Activated naive CD4-positive, alpha-beta T cell treated with anti-CD3 and anti-CD28 coated beads, Interleukin-2, amount 50 U/mL, for 24 hours (primary cell): ENCODE measurements around the gene KBTBD12.

Source experiments
- H3K27ac Mint-ChIP-seq: one replicate; pipeline ENCODE4 v1.8.0; 2021; ENCODE audit warnings: mild to moderate bottlenecking, mixed read lengths
- H3K27me3 Mint-ChIP-seq: one replicate; pipeline ENCODE4 v1.8.0; 2021; ENCODE audit warnings: mixed read lengths
- H3K36me3 Mint-ChIP-seq: one replicate; pipeline ENCODE4 v1.8.0; 2021; ENCODE audit warnings: mixed read lengths
- H3K4me1 Mint-ChIP-seq: one replicate; pipeline ENCODE4 v1.8.0; 2021; ENCODE audit warnings: mixed read lengths
- H3K4me3 Mint-ChIP-seq: one replicate; pipeline ENCODE4 v1.8.0; 2021; ENCODE audit warnings: mild to moderate bottlenecking, mixed read lengths
- H3K9me3 Mint-ChIP-seq: one replicate; pipeline ENCODE4 v1.8.0; 2021; ENCODE audit warnings: mixed read lengths

KBTBD12 gene

DNA sequence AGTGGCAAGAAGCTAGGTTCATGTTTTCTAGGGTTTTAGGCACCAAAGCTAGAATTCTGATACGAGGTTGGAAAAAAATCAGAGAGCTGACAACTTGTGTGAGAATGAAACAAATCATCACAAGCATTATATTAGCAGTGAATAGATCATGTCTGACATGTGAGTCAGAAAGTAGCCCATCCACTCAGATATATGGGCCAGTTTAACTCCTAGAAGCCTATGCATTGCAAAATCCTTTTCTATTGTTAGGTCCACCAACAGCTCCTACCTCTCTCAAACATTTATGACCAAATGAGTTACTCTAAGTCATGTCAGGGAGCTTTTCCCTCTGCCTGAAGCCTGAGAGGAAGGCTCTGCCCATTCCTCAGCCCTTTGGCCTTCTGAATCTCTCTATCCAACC, 44.0 kb downstream of the KBTBD12 start:
- H3K9me3 Mint-ChIP-seq: no peaks in the 10 kb centered on the region
- H3K27ac Mint-ChIP-seq: no peak overlapping the region
- H3K4me3 Mint-ChIP-seq: no peak overlapping the region
- H3K4me1 Mint-ChIP-seq: no peaks in the 10 kb centered on the region
- peaks cover 4% of the 10 kb centered on the region for H3K27me3 Mint-ChIP-seq
- no peaks in the 10 kb centered on the region for H3K36me3 Mint-ChIP-seq

DNA sequence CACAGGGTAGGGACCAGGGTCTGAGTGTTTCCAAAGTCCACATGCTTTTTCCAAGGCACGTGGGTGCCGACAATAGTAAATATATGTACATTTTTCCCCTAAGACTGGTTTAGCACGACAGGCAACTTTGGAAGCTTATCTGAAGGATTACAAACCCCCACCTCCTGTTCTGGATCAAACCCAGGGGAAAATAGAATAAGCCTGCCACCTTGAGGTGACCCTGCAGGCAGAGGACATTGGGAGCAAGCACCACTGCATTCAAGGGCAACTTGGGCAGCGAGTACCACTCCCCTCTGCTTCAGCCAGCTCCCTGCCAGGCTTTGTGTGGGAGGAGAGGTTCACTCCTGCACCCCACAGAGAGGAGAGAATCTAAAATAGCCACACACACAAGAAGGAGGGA, 44.8 kb downstream of the KBTBD12 start:
- no peaks in the 10 kb centered on the region for H3K36me3 Mint-ChIP-seq

DNA sequence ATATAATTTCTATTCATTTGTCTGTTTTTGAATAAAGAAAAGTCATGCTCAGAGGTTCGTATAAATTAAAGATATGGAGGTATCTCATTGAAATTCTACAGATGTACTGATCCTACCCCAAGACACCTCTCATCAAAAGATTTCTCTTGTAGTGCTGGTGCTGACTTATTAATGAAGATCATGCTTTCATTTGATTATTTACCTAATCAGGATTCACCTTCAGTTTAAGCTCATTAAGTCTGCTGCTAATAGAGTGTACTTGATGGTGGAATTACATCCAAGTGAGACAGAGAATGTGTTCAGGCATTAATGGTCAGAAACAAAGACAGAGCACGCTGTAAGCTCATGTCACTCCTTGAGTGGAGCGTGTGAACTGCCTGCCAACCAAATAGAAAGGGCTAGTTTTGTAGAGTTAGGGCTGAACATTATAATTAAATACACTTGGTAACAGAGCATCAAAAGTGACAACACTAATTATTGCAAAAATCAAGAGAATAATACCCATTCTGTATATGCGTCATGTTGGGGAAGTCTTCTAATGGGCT, 45.5 kb downstream of the KBTBD12 start:
- Mint-ChIP-seq H3K27me3 (peaks cover 4% of the 10 kb centered on the region), H3K4me1 (no peaks in the 10 kb centered on the region), H3K36me3 (no peaks in the 10 kb centered on the region), H3K4me3 (no peak overlapping the region), H3K27ac (no peak overlapping the region), H3K9me3 (no peaks in the 10 kb centered on the region)

More for the DNA sequence above, 44.8 kb downstream of the KBTBD12 start:
- H3K4me1 Mint-ChIP-seq: no peaks in the 10 kb centered on the region
- H3K27ac Mint-ChIP-seq: no peak overlapping the region
- H3K9me3 Mint-ChIP-seq: no peaks in the 10 kb centered on the region
- H3K4me3 Mint-ChIP-seq: no peak overlapping the region
- peaks cover 4% of the 10 kb centered on the region for H3K27me3 Mint-ChIP-seq

DNA sequence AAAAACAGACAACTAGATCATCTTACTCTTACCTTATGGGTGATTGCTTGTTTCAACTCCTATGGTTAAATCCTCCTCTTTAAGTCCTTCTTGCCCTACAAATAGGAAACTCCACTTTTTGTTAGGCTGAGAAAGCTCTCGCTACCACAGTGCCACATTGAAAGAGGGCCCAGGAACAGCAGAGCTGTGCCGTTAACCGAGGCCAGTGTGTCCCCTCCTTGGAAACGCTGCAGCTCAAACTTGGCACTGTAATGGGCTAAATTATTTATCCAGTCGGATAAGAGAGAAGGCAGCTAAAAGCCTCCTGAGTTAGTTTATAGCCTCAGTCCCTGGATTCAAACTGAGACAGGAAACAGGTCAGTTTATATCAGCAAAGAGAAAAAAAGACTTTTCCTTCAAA, 46.1 kb downstream of the KBTBD12 start:
- no peaks in the 10 kb centered on the region for H3K4me1 Mint-ChIP-seq
- H3K36me3 Mint-ChIP-seq: no peaks in the 10 kb centered on the region
- H3K27me3 Mint-ChIP-seq: peaks cover 6% of the 10 kb centered on the region
- no peaks in the 10 kb centered on the region for H3K9me3 Mint-ChIP-seq
- H3K4me3 Mint-ChIP-seq: no peak overlapping the region
- no peak overlapping the region for H3K27ac Mint-ChIP-seq

DNA sequence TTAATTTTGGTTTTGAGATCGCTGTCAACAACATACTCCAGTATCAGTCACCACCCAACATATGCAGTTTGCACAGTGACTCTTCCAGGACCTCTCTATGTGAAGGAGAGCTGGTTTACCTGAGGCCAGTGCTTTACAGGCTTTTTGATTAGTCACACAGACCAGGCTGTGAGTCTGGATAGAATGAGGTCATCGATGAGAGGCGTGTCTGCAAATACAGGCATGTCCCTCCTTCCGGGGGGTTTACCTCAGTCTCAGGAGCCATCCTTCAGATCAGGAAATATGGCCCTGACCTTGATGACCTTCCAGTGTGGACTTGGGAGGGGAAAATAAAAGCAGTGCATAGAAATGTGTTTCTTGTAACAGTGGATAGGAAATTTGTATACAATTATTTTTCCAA, 46.9 kb downstream of the KBTBD12 start:
- H3K4me3 Mint-ChIP-seq: no peak overlapping the region
- H3K27ac Mint-ChIP-seq: no peak overlapping the region
- no peaks in the 10 kb centered on the region for H3K4me1 Mint-ChIP-seq
- no peaks in the 10 kb centered on the region for H3K36me3 Mint-ChIP-seq
- H3K9me3 Mint-ChIP-seq: no peaks in the 10 kb centered on the region
- peaks cover 9% of the 10 kb centered on the region for H3K27me3 Mint-ChIP-seq

DNA sequence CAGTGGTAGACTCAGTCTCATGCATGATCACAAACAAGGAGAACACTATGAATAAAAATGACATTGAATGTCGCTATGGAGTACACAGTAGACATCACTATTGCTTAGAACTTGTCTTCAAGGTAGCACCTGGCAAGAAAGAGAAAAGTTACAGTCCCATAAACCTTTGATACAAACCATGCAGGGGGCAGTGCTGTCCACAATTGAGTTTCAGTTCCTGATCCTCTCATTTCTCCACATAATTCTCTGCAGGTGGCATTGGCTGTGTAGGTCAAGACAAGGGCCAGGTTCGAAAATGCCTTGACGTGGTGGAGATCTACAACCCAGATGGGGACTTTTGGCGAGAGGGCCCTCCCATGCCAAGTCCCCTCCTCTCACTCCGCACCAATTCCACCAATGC, 47.9 kb downstream of the KBTBD12 start:
- Mint-ChIP-seq H3K36me3 (no peaks in the 10 kb centered on the region), H3K4me1 (no peaks in the 10 kb centered on the region), H3K4me3 (no peak overlapping the region), H3K27ac (no peak overlapping the region), H3K9me3 (no peaks in the 10 kb centered on the region), H3K27me3 (peaks cover 12% of the 10 kb centered on the region)

DNA sequence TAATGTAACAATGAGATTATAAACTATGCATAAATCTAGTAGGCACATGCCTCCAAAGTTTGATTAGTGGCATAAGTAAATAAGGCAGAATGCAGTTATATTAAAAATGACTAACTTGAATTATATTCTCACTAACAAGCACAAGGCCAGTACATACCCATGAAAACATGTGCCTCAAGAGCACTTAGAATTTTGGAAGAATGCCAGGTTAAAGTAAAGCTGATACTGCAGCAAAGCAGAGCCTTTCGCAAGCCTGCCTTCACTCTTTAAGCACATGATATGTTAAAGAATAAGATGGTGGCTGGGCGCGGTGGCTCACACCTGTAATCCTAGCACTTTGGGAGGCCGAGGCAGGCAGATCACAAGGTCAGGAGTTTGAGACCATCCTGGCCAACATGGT, 49.0 kb downstream of the KBTBD12 start:
- Mint-ChIP-seq H3K36me3 (no peaks in the 10 kb centered on the region), H3K4me3 (no peak overlapping the region), H3K9me3 (no peaks in the 10 kb centered on the region), H3K4me1 (no peaks in the 10 kb centered on the region), H3K27me3 (peaks cover 12% of the 10 kb centered on the region), H3K27ac (no peak overlapping the region)

DNA sequence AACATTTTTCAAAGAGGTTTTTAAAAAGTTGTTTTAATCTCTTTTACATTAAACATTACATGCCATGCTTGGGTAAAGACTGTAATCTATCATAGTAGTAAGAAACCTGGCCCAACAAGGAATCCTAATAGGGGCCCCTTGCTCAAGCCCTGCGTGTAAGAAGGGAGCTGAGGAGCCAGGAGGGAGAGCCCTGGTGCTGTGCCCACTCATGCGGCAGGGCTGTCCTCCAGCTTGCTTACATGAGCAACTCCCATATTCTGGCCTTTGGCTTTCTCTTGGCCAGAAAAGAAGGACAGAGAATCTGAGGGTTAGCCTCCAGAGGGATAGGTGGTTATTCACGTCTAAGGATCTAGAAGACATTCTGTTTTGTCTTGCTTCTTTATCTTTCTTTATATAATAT, 49.8 kb downstream of the KBTBD12 start:
- Mint-ChIP-seq H3K27me3 (peaks cover 14% of the 10 kb centered on the region), H3K4me3 (no peak overlapping the region), H3K27ac (no peak overlapping the region), H3K36me3 (no peaks in the 10 kb centered on the region), H3K9me3 (no peaks in the 10 kb centered on the region), H3K4me1 (no peaks in the 10 kb centered on the region)

DNA sequence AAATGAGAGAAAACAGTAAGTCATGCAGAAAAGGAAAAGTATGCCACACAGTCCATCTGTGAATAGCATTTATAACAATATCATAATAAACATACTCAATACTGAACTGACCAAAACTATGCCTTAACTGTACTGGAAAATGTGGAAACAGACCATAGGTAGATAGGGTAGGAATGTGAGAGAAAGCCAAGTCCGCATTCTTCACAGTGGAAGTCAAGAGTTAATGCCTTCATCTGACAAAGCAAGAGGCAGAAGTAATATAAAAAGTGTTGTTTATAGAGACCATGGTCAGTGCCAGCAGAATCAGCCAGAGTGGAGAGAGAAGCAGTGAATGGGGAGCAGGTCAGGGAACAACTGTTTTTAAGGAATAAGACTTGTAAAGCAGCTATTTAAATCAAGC, 52.3 kb downstream of the KBTBD12 start:
- H3K4me1 Mint-ChIP-seq: no peaks in the 10 kb centered on the region

DNA sequence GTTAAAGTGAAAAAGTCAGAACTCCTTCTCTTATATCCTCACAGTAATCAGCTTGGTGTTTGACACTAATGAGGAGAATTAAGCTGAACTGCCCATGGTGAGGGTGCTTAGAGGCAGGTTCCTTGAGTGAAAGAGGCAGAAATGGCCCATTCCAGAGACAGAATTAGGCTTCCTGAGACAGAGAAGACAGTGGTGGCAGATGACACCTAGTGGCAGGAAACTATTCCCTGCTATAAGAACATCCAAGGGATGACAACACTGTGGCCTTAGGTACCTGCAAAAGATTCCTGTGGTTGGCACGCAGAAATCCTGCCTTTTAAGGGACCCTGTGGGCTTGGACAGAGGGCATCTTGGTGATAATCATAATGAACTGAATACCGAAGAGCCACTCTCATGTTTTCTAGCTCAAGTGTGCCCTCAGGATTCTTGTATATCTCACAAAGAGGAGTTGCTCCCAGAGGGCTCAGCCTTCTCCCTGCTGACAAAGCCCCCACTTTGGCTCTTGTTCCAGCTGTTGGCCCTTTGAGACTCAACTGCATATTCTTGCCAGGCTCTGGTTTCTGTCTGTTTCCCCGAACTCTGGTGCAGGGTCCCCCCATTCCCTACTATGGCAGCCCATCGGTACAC, 56.0 kb downstream of the KBTBD12 start:
- H3K4me1 Mint-ChIP-seq: no peaks in the 10 kb centered on the region
- peaks cover 11% of the 10 kb centered on the region for H3K27me3 Mint-ChIP-seq
- no peaks in the 10 kb centered on the region for H3K36me3 Mint-ChIP-seq
- H3K9me3 Mint-ChIP-seq: no peaks in the 10 kb centered on the region
- no peak overlapping the region for H3K27ac Mint-ChIP-seq
- no peak overlapping the region for H3K4me3 Mint-ChIP-seq

More for the DNA sequence above, 52.3 kb downstream of the KBTBD12 start:
- H3K9me3 Mint-ChIP-seq: no peaks in the 10 kb centered on the region
- no peak overlapping the region for H3K4me3 Mint-ChIP-seq
- H3K27ac Mint-ChIP-seq: no peak overlapping the region
- peaks cover 14% of the 10 kb centered on the region for H3K27me3 Mint-ChIP-seq
- H3K36me3 Mint-ChIP-seq: no peaks in the 10 kb centered on the region

DNA sequence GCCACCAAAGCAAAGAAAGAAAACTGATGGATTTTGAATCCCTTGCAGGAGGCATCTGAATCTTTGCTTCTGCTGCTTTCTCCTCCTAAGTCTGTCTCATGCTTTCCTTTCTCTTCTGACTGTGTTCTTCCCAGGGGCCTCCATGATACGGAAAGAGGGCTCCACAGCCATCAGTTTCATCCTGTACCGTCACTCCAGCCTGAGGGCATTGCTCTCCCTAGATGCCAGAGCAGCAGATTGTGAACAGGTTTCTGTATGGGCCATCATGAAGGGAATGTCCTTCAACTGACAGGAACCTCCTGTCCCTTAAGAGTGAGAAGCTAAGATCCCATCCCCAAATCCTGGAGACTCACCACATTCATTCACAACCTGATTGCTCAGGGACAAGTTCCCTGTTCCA, 59.2 kb downstream of the KBTBD12 start:
- Mint-ChIP-seq H3K27ac (no peak overlapping the region), H3K36me3 (no peaks in the 10 kb centered on the region), H3K9me3 (no peaks in the 10 kb centered on the region), H3K4me1 (no peaks in the 10 kb centered on the region), H3K4me3 (no peak overlapping the region), H3K27me3 (peaks cover 7% of the 10 kb centered on the region)

DNA sequence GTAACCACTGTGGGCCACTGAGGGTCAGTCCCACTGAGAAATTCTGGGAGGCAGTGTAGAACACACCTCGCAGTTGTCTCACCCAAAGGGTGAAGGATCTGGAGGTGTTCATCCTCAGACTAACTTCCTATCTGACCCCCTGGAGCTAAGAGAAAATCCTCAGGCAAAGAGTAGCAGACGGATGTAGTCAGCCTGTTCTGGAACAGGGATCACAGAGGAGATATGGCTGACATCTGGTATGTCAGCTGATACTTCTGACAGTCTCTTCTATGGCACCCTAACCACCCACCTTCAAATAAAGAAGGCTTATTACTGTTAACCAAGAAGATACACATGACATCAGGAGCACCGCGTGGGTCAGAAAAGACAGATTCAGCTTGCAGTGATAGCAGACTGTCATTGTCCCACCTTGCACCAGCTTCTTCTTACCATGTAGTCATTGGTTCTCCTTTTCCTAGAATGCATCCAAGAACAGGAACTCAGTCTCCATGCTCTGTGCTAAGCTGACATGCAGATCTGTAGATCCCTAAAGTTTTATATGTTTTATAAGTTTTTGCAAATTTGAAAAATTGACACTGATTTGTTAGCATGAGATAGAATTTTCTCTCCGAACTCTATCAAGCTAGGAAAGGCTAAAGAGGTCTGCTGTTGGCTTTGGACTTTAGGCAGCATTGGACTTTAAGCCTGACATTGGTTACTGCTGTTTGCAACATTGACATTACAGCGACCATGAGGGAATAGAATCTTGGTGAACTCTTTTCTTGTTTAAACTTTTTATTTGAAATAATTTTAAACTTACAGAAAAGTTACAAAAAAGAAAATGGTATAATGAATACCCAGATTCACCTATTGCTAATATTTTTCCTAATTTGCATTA, 60.4 kb downstream of the KBTBD12 start:
- Mint-ChIP-seq H3K4me1 (no peaks in the 10 kb centered on the region), H3K27ac (no peak overlapping the region), H3K9me3 (no peaks in the 10 kb centered on the region), H3K36me3 (no peaks in the 10 kb centered on the region), H3K4me3 (no peak overlapping the region), H3K27me3 (peaks cover 5% of the 10 kb centered on the region)

DNA sequence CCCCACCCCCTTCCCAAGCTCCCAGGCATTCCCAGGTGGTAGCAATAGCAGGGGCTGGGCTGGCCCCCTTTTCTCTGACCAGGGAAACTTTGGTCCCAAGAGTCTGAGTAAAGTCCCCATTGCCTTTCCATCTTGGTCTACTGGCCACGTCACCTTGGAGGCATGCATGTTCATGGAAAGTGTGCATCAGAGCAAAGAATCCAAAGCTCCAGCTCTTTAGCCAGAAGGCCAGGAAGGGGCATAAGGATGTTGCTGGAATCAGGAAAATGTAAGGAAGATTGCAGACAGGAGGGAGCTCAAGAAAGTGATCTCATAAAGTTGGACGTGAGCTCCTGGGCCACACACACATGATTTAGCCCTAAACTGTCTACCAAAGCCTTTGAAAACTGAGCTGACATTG, 63.6 kb downstream of the KBTBD12 start:
- peaks cover 6% of the 10 kb centered on the region for H3K27me3 Mint-ChIP-seq
- H3K27ac Mint-ChIP-seq: no peak overlapping the region
- H3K4me3 Mint-ChIP-seq: no peak overlapping the region
- no peaks in the 10 kb centered on the region for H3K9me3 Mint-ChIP-seq
- no peaks in the 10 kb centered on the region for H3K4me1 Mint-ChIP-seq
- no peaks in the 10 kb centered on the region for H3K36me3 Mint-ChIP-seq

DNA sequence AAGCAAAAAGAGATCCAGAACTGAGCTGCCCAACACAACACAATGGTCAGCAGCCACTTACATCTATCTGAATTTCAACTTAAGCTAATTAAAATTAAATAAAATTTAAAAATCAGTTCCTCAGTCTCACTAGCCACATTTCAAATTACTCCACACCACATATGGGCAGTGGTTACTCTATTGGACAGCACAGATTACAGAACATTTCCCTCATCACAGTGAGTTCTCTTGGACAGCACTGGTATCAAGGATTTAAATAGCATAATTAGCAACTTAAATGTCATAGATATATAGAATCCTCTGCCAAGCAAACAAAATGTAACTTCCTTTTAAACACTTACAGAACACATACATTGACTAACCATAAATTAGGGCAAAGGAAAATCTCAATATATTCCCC, 64.4 kb downstream of the KBTBD12 start:
- H3K4me1 Mint-ChIP-seq: no peaks in the 10 kb centered on the region
- no peaks in the 10 kb centered on the region for H3K9me3 Mint-ChIP-seq
- H3K4me3 Mint-ChIP-seq: no peak overlapping the region
- H3K27ac Mint-ChIP-seq: no peak overlapping the region
- peaks cover 3% of the 10 kb centered on the region for H3K27me3 Mint-ChIP-seq
- H3K36me3 Mint-ChIP-seq: no peaks in the 10 kb centered on the region

DNA sequence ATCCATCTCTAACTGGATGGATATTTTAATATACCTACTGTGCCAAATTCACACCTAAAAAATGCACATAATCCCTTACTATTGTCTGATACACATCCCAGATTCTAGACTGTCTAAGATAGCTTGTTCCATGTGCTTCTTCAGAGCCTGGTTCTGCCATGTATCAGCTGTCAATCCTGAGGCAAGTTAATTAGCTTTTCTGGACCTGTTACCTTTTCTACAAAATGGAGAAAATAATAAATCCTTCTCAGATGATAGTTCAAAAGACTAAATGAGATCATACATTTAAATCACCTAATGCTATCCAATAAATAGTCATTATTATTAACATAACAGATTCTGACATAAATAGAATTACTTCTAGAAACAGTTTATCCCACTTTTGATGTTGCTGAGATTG, 66.1 kb downstream of the KBTBD12 start:
- H3K4me1 Mint-ChIP-seq: no peaks in the 10 kb centered on the region
- H3K27ac Mint-ChIP-seq: no peak overlapping the region
- H3K36me3 Mint-ChIP-seq: no peaks in the 10 kb centered on the region
- H3K27me3 Mint-ChIP-seq: peaks cover 3% of the 10 kb centered on the region
- H3K9me3 Mint-ChIP-seq: no peaks in the 10 kb centered on the region
- H3K4me3 Mint-ChIP-seq: no peak overlapping the region

DNA sequence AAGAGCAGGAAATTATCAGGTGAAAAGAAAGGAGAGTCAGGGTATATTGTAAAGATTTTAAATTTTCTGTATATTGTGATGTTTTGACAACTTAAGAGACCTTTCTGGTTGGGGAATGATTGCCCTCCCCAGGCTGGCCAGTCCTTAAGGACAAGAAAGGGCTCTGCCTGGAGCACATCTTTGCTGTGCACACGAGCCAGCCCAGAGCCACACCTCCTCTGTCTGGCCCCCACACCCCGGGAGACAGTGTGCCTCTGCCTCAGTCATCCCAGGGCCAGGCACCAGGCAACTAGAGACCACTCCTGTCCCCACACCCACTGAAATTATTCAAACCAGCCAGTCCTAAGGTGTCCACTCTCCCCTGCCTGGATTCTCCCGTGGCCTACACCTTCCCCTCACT, 67.1 kb downstream of the KBTBD12 start:
- no peaks in the 10 kb centered on the region for H3K9me3 Mint-ChIP-seq
- H3K27ac Mint-ChIP-seq: no peak overlapping the region
- H3K4me3 Mint-ChIP-seq: no peak overlapping the region

More for the DNA sequence above, 67.1 kb downstream of the KBTBD12 start:
- Mint-ChIP-seq H3K27me3 (peaks cover 1% of the 10 kb centered on the region), H3K36me3 (no peaks in the 10 kb centered on the region), H3K4me1 (no peaks in the 10 kb centered on the region)
